ENCODE results near the gene KATNIP. TPM values are rescaled to one million over a fixed set of nuclear protein-coding genes. Genes with fewer than 3 reads are reported as not detected.

The KATNIP gene
- polyA plus RNA-seq, 1 donor (not counting 4 experiments of a cell fraction or from before 2014, with no cell fraction given), result 19.0 TPM

DNA sequence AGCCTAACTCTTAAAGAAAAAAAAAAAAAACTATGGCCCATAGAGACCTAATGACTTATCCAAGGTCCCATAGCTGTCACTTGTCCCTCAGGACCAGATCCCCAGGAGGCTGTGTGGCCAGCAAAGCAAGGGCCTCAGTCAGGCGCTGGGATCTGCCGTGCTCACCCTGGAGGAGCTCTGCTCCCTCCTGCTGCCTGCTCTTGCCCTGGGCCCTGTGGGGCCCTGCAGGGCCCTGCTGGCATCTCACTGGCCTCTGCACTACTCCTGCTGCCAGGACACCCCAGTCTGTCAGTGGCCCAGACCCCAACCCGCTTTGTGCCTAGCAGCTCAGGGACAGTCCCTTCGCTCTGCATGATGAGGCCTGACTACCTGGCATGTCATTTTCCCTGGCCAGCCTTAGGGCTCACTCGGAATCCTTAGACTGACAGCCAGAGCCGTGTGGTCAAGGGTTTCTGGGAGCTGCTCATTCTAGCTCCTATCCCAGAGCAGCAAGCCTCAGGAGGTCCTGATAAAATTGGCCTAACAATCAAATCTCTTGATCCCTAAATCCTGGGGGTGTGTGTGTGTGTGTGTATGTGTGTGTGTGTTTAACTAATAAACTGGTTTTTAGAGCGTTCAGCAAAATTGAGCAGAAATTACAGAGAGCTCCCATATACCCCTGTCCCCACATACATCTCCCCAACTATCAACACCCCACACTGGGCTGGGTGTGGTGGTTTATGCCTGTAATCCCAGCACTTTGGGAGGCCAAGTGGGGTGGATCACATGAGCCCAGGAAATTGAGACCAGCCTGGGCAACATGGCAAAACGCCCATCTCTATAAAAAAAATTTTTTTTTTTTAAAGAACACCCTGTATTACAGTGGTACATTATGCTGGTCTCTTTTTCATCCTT lies 21.7 kb downstream of the KATNIP start:
- no peaks in the 10 kb centered on the region for H3K27me3 ChIP-seq (ENCODE audit: control insufficient read depth, extremely low read depth, insufficient read depth, low read length)
- DNase-seq (ENCODE audit: low read depth, low spot score) (no peak), FAIRE-seq (no peak)
- H3K9me3 ChIP-seq (ENCODE audit: control insufficient read depth, low read depth, low read length), result no peaks in the 10 kb centered on the region
- dilution Hi-C loops (cut with MboI; ENCODE audit: extremely low pct_ligation_motif_present, low sequenced_read_pairs), result no loop called here
- H4K20me1 ChIP-seq (ENCODE audit: control insufficient read depth, extremely low read depth, insufficient read depth, low read length), result no peaks in the 10 kb centered on the region
- TF ChIP-seq EZH2 (IDR thresholded peaks at IDR 0.05; ENCODE audit: low read length), result no peak
- TF ChIP-seq, protein P1, sequence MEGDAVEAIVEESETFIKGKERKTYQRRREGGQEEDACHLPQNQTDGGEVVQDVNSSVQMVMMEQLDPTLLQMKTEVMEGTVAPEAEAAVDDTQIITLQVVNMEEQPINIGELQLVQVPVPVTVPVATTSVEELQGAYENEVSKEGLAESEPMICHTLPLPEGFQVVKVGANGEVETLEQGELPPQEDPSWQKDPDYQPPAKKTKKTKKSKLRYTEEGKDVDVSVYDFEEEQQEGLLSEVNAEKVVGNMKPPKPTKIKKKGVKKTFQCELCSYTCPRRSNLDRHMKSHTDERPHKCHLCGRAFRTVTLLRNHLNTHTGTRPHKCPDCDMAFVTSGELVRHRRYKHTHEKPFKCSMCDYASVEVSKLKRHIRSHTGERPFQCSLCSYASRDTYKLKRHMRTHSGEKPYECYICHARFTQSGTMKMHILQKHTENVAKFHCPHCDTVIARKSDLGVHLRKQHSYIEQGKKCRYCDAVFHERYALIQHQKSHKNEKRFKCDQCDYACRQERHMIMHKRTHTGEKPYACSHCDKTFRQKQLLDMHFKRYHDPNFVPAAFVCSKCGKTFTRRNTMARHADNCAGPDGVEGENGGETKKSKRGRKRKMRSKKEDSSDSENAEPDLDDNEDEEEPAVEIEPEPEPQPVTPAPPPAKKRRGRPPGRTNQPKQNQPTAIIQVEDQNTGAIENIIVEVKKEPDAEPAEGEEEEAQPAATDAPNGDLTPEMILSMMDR (optimal IDR thresholded peaks at IDR 0.05 in 1 of 3, IDR thresholded peaks at IDR 0.05 in 1 of 3, conservative IDR thresholded peaks at IDR 0.05 in 1 of 3; ENCODE audit: extremely low read depth in 1 of 3, insufficient read depth in 2 of 3, low read length in 3 of 3), result no peak
- no peak overlapping the region for H3K9ac ChIP-seq (ENCODE audit: control insufficient read depth, extremely low read depth, insufficient read depth, low read length)
- H3K4me1 ChIP-seq (ENCODE audit: control insufficient read depth, extremely low read depth, insufficient read depth, low read length), result no peaks in the 10 kb centered on the region
- no peak overlapping the region for H3K27ac ChIP-seq (ENCODE audit: control insufficient read depth, insufficient read depth, low read length)
- peaks cover 3 to 12% of the 10 kb centered on the region in 2 experiments for H3K36me3 ChIP-seq (ENCODE audit: control insufficient read depth in 2 of 2, extremely low read depth in 1 of 2, insufficient read depth in 2 of 2, low read length in 2 of 2)
- H3K4me2 ChIP-seq (ENCODE audit: control insufficient read depth, extremely low read depth, insufficient read depth, low read depth, low read length), result no peak overlapping the region
- H3K9me1 ChIP-seq (ENCODE audit: control insufficient read depth, extremely low read depth, insufficient read depth, low read length), result no peaks in the 10 kb centered on the region
- no peaks in the 10 kb centered on the region for H3K79me2 ChIP-seq (ENCODE audit: control insufficient read depth, insufficient read depth, low read length)
- no peak overlapping the region for H2AFZ ChIP-seq (ENCODE audit: control insufficient read depth, low read length)
- H3K4me3 ChIP-seq (ENCODE audit: control insufficient read depth in 2 of 3, extremely low read depth in 1 of 3, insufficient read depth in 2 of 3, low read depth in 1 of 3, low read length in 3 of 3), result no peak overlapping the region

DNA sequence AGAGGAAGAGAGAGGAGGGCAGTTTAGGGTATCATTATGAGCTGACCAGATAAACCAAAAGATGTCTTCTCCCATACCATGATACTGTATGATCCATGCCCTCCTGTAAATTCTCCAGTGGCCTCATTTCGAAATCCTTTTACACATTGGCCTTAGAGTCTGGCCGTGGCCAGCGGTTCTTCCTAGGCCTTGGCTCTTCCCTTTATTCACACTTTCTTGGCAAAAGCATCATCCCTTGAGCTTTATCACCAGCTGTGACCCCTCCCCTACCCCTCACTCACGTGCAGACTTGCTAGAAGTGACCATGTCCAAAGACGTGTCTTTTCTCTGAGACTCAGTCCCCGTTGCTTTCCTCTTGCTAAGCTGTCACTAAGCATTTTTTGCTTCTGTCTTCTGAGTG lies 22.8 kb downstream of the KATNIP start:
- H3K9me3 ChIP-seq (ENCODE audit: control insufficient read depth, low read depth, low read length), result no peaks in the 10 kb centered on the region
- H4K20me1 ChIP-seq (ENCODE audit: control insufficient read depth, extremely low read depth, insufficient read depth, low read length), result no peaks in the 10 kb centered on the region
- TF ChIP-seq, protein P1 (optimal IDR thresholded peaks at IDR 0.05 in 1 of 3, IDR thresholded peaks at IDR 0.05 in 1 of 3, conservative IDR thresholded peaks at IDR 0.05 in 1 of 3; ENCODE audit: extremely low read depth in 1 of 3, insufficient read depth in 2 of 3, low read length in 3 of 3), result no peak
- no peak for TF ChIP-seq EZH2 (IDR thresholded peaks at IDR 0.05; ENCODE audit: low read length)
- no peak overlapping the region for H3K9ac ChIP-seq (ENCODE audit: control insufficient read depth, extremely low read depth, insufficient read depth, low read length)
- no peaks in the 10 kb centered on the region for H3K9me1 ChIP-seq (ENCODE audit: control insufficient read depth, extremely low read depth, insufficient read depth, low read length)
- H3K4me1 ChIP-seq (ENCODE audit: control insufficient read depth, extremely low read depth, insufficient read depth, low read length), result no peaks in the 10 kb centered on the region
- FAIRE-seq, result no peak
- dilution Hi-C loops (cut with MboI; ENCODE audit: extremely low pct_ligation_motif_present, low sequenced_read_pairs), result no loop called here
- H2AFZ ChIP-seq (ENCODE audit: control insufficient read depth, low read length), result no peak overlapping the region
- no peaks in the 10 kb centered on the region for H3K27me3 ChIP-seq (ENCODE audit: control insufficient read depth, extremely low read depth, insufficient read depth, low read length)
- H3K27ac ChIP-seq (ENCODE audit: control insufficient read depth, insufficient read depth, low read length), result no peak overlapping the region
- no peaks in the 10 kb centered on the region for H3K79me2 ChIP-seq (ENCODE audit: control insufficient read depth, insufficient read depth, low read length)
- H3K4me2 ChIP-seq (ENCODE audit: control insufficient read depth, extremely low read depth, insufficient read depth, low read depth, low read length), result no peak overlapping the region
- no peak overlapping the region for H3K4me3 ChIP-seq (ENCODE audit: control insufficient read depth in 2 of 3, extremely low read depth in 1 of 3, insufficient read depth in 2 of 3, low read depth in 1 of 3, low read length in 3 of 3)
- no peak for DNase-seq (ENCODE audit: low read depth, low spot score)
- peaks cover 3 to 12% of the 10 kb centered on the region in 2 experiments for H3K36me3 ChIP-seq (ENCODE audit: control insufficient read depth in 2 of 2, extremely low read depth in 1 of 2, insufficient read depth in 2 of 2, low read length in 2 of 2)
